ENCODE results near the gene FRMPD4. TPM values are rescaled to one million over a fixed set of nuclear protein-coding genes. Genes with fewer than 3 reads are reported as not detected.

FRMPD4 gene
- total and polyA plus RNA-seq, 2 donors (not counting 3 experiments of a cell fraction or from before 2014, with no cell fraction given) = not detected

DNA sequence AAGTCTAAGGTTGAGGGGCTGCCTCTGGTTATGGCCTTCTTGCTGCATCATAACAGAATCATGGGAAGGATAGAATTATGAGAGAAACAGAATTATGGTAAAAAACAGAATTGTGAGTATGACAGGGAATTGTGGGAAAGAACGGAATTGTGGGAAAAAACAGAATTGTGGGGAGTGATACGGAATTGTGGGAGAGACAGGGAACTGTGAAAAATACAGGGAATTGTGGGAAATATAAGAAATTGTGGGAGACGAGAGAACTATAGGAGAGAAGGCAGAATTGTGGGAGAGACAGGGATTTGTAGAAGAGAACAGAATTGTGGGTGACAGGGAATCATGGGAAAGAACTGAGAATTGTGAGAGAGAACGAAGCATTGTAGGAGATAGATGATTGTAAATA is 159.1 kb downstream of the FRMPD4 start:
- dilution Hi-C loops (cut with MboI; ENCODE audit: extremely low pct_ligation_motif_present, low sequenced_read_pairs) = no loop called here
- H2AFZ ChIP-seq (ENCODE audit: low read depth, low read length) = no peak overlapping the region
- no peaks in the 10 kb centered on the region for H4K20me1 ChIP-seq (replicated peaks; ENCODE audit: control insufficient read depth, extremely low read depth, insufficient read depth, low read length)
- H3K27ac ChIP-seq (ENCODE audit: insufficient read depth, low read depth, low read length) = no peak overlapping the region
- no peaks in the 10 kb centered on the region for H3K9me3 ChIP-seq (replicated peaks; ENCODE audit: control insufficient read depth, insufficient read depth, low read length)
- no peaks in the 10 kb centered on the region for H3K36me3 ChIP-seq (ENCODE audit: control insufficient read depth in 2 of 2, extremely low read depth in 1 of 2, insufficient read depth in 2 of 2, low read length in 2 of 2)
- no peak for FAIRE-seq
- CTCF ChIA-PET = no interaction called here
- BruUV-seq (replicated peaks) = no TSS peak
- no peaks in the 10 kb centered on the region for H3K79me2 ChIP-seq (ENCODE audit: control insufficient read depth, insufficient read depth, low read length)
- H3K9ac ChIP-seq (replicated peaks; ENCODE audit: extremely low read depth, insufficient read depth, low read length) = no peak overlapping the region
- H3K9me1 ChIP-seq (replicated peaks; ENCODE audit: control insufficient read depth, extremely low read depth, insufficient read depth, low read length) = no peaks in the 10 kb centered on the region
- no peaks in the 10 kb centered on the region for H3K4me1 ChIP-seq (ENCODE audit: control insufficient read depth, extremely low read depth, insufficient read depth, low read length)
- POLR2A ChIA-PET = no interaction called here
- intact Hi-C loops (cut with micrococcal nuclease) = no loop called here
- H3K27me3 ChIP-seq (ENCODE audit: control insufficient read depth in 2 of 2, insufficient read depth in 2 of 2, low read length in 2 of 2) = no peaks in the 10 kb centered on the region
- TF ChIP-seq POLR2AphosphoS5 (IDR thresholded peaks at IDR 0.05; ENCODE audit: insufficient read depth, low read depth, low read length) = no peak
- no peak for DNase-seq (ENCODE audit: low read depth, low spot score)
- H3K4me3 ChIP-seq (replicated peaks in 1 of 3; ENCODE audit: insufficient read depth in 1 of 3, low read depth in 1 of 3, low read length in 3 of 3) = no peak overlapping the region
- H3K4me2 ChIP-seq (ENCODE audit: insufficient read depth, low read length) = no peak overlapping the region

DNA sequence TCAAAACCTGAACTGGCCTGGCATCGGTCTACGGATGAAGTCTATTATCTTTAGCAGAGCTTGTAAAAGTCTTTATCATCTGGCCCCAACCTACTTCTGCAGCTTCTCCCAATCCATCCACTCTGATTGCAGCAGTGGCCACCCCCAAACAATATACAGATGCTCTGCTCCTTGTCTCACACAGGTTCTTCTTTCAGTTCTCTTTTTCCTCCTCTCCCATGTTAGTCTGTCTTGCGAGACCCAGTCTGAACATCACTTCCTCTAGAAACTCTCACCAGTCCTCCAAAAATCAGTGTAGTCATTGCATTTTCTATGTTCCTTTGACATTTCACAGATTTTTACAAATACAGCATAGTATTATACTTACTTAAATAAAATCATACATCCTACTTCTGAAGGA is 163.0 kb downstream of the FRMPD4 start:
- TF ChIP-seq, protein P1, sequence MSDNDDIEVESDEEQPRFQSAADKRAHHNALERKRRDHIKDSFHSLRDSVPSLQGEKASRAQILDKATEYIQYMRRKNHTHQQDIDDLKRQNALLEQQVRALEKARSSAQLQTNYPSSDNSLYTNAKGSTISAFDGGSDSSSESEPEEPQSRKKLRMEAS (IDR thresholded peaks at IDR 0.05; ENCODE audit: insufficient read depth, insufficient read length) = no peak
- TF ChIP-seq MYC (IDR thresholded peaks at IDR 0.05; ENCODE audit: low read depth, low read length) (no peak), GATA2 (IDR thresholded peaks at IDR 0.05; ENCODE audit: insufficient read depth, insufficient read length, low read depth, low read length) (no peak), FOS (IDR thresholded peaks at IDR 0.05; ENCODE audit: borderline replicate concordance, insufficient read depth, low read length) (no peak), JUN (IDR thresholded peaks at IDR 0.05; ENCODE audit: borderline replicate concordance, insufficient read depth, insufficient read length, low read depth) (no peak), POLR2A (IDR thresholded peaks at IDR 0.05; ENCODE audit: low read depth, low read length) (no peak), EZH2 (IDR thresholded peaks at IDR 0.05; ENCODE audit: borderline replicate concordance, low read depth, low read length, severe bottlenecking) (no peak), POLR2AphosphoS5 (IDR thresholded peaks at IDR 0.05; ENCODE audit: insufficient read depth, low read depth, low read length) (no peak)
- TF ChIP-seq, protein P2, sequence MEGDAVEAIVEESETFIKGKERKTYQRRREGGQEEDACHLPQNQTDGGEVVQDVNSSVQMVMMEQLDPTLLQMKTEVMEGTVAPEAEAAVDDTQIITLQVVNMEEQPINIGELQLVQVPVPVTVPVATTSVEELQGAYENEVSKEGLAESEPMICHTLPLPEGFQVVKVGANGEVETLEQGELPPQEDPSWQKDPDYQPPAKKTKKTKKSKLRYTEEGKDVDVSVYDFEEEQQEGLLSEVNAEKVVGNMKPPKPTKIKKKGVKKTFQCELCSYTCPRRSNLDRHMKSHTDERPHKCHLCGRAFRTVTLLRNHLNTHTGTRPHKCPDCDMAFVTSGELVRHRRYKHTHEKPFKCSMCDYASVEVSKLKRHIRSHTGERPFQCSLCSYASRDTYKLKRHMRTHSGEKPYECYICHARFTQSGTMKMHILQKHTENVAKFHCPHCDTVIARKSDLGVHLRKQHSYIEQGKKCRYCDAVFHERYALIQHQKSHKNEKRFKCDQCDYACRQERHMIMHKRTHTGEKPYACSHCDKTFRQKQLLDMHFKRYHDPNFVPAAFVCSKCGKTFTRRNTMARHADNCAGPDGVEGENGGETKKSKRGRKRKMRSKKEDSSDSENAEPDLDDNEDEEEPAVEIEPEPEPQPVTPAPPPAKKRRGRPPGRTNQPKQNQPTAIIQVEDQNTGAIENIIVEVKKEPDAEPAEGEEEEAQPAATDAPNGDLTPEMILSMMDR (IDR thresholded peaks at IDR 0.05; ENCODE audit: extremely low read depth in 1 of 2, insufficient read depth in 1 of 2, low read depth in 1 of 2, low read length in 2 of 2) = no peak
- H2AFZ ChIP-seq (ENCODE audit: low read depth, low read length) = no peak overlapping the region
- DNase-seq (ENCODE audit: low read depth, low spot score) (no peak), FAIRE-seq (no peak)
- H3K4me2 ChIP-seq (ENCODE audit: insufficient read depth, low read length) = no peak overlapping the region
- no peak overlapping the region for H3K27ac ChIP-seq (ENCODE audit: insufficient read depth, low read depth, low read length)
- no peaks in the 10 kb centered on the region for H3K79me2 ChIP-seq (ENCODE audit: control insufficient read depth, insufficient read depth, low read length)
- ChIA-PET POLR2A (no interaction called here), CTCF (no interaction called here)
- no peaks in the 10 kb centered on the region for H4K20me1 ChIP-seq (replicated peaks; ENCODE audit: control insufficient read depth, extremely low read depth, insufficient read depth, low read length)
- dilution Hi-C loops (cut with MboI; ENCODE audit: extremely low pct_ligation_motif_present, low sequenced_read_pairs) (no loop called here), intact Hi-C loops (cut with micrococcal nuclease) (no loop called here)
- no peaks in the 10 kb centered on the region for H3K27me3 ChIP-seq (ENCODE audit: control insufficient read depth in 2 of 2, insufficient read depth in 2 of 2, low read length in 2 of 2)
- no peaks in the 10 kb centered on the region for H3K9me1 ChIP-seq (replicated peaks; ENCODE audit: control insufficient read depth, extremely low read depth, insufficient read depth, low read length)
- H3K4me1 ChIP-seq (ENCODE audit: control insufficient read depth, extremely low read depth, insufficient read depth, low read length) = no peaks in the 10 kb centered on the region
- H3K4me3 ChIP-seq (replicated peaks in 1 of 3; ENCODE audit: insufficient read depth in 1 of 3, low read depth in 1 of 3, low read length in 3 of 3) = no peak overlapping the region
- no peaks in the 10 kb centered on the region for H3K36me3 ChIP-seq (ENCODE audit: control insufficient read depth in 2 of 2, extremely low read depth in 1 of 2, insufficient read depth in 2 of 2, low read length in 2 of 2)
- H3K9me3 ChIP-seq (replicated peaks; ENCODE audit: control insufficient read depth, insufficient read depth, low read length) = no peaks in the 10 kb centered on the region
- H3K9ac ChIP-seq (replicated peaks; ENCODE audit: extremely low read depth, insufficient read depth, low read length) = no peak overlapping the region
- no TSS peak for BruUV-seq (replicated peaks)
